ENCODE measurements around the gene RALGAPA1.
"Not testable (repeated sequence)": the region's sequence is repeated elsewhere in the genome, so short reads cannot be mapped to it uniquely, and the experiment has no call there.

RALGAPA1 gene

GRCh38 chr14:35619461-35619860 lies 189.6 kb downstream of the RALGAPA1 start:
- DNase-seq, result not testable (repeated sequence)

GRCh38 chr14:35617500-35617899 lies 191.6 kb downstream of the RALGAPA1 start:
- DNase-seq, result no peak

GRCh38 chr14:35607380-35607779 lies 201.7 kb downstream of the RALGAPA1 start:
- DNase-seq, result no peak

GRCh38 chr14:35600253-35600652 lies 208.8 kb downstream of the RALGAPA1 start:
- DNase-seq, result no peak

GRCh38 chr14:35594616-35595015 lies 214.5 kb downstream of the RALGAPA1 start:
- DNase-seq, result no peak

- not testable (repeated sequence) for DNase-seq
Observed at GRCh38 chr14:35587373-35587772, 221.7 kb downstream of the RALGAPA1 start.

GRCh38 chr14:35578639-35579038 lies 230.5 kb downstream of the RALGAPA1 start:
- no peak for DNase-seq

GRCh38 chr14:35578135-35578534 lies 231.0 kb downstream of the RALGAPA1 start:
- no peak for DNase-seq

- no peak for DNase-seq
Observed at GRCh38 chr14:35576856-35577255, 232.2 kb downstream of the RALGAPA1 start.

- DNase-seq, result no peak
Observed at GRCh38 chr14:35576260-35576659, 232.8 kb downstream of the RALGAPA1 start.

- no peak for DNase-seq
Observed at GRCh38 chr14:35573911-35574310, 235.2 kb downstream of the RALGAPA1 start.

- DNase-seq, result no peak
Observed at GRCh38 chr14:35571598-35571997, 237.5 kb downstream of the RALGAPA1 start.

- no peak for DNase-seq
Observed at GRCh38 chr14:35565871-35566464, 243.1 kb downstream of the RALGAPA1 start.

- DNase-seq, result no peak
Observed at GRCh38 chr14:35558680-35559079, 250.4 kb downstream of the RALGAPA1 start.

GRCh38 chr14:35557221-35557747 lies 251.8 kb downstream of the RALGAPA1 start:
- no peak for DNase-seq

GRCh38 chr14:35556548-35556947 lies 252.5 kb downstream of the RALGAPA1 start:
- DNase-seq, result no peak

- DNase-seq, result no peak
Observed at GRCh38 chr14:35553808-35554207, 255.3 kb downstream of the RALGAPA1 start.

- no peak for DNase-seq
Observed at GRCh38 chr14:35551081-35551480, 258.0 kb downstream of the RALGAPA1 start.

- DNase-seq, result no peak
Observed at GRCh38 chr14:35549551-35549950, 259.5 kb downstream of the RALGAPA1 start.

GRCh38 chr14:35543006-35543405 lies 266.1 kb downstream of the RALGAPA1 start:
- DNase-seq, result no peak

GRCh38 chr14:35539969-35540368 lies 269.1 kb downstream of the RALGAPA1 start:
- DNase-seq, result no peak

GRCh38 chr14:35535483-35536112 lies 273.5 kb downstream of the RALGAPA1 start:
- no peak for DNase-seq

GRCh38 chr14:35534873-35535482 lies 274.1 kb downstream of the RALGAPA1 start:
- DNase-seq, result peak; percentile 18

GRCh38 chr14:35534208-35534872 lies 274.8 kb downstream of the RALGAPA1 start:
- DNase-seq, result peak; percentile 43

Measured in NCI-H345 (cell line).